ENCODE measurements around the gene DHRS9. TPM values are rescaled to one million over a fixed set of nuclear protein-coding genes. Genes with fewer than 3 reads are reported as not detected.

Gene DHRS9
- total and polyA plus RNA-seq, 2 donors (not counting 1 experiment from before 2014, with no cell fraction given): 0.25 to 0.94 TPM

DNA sequence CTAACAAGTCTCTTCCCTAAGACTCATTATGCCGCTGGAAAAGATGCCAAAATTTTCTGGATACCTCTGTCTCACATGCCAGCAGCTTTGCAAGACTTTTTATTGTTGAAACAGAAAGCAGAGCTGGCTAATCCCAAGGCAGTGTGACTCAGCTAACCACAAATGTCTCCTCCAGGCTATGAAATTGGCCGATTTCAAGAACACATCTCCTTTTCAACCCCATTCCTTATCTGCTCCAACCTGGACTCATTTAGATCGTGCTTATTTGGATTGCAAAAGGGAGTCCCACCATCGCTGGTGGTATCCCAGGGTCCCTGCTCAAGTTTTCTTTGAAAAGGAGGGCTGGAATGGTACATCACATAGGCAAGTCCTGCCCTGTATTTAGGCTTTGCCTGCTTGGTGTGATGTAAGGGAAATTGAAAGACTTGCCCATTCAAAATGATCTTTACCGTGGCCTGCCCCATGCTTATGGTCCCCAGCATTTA is 26.3 kb downstream of the DHRS9 start:
- H3K4me3 Mint-ChIP-seq: no peak overlapping the region
- H3K36me3 ChIP-seq (replicated peaks in 1 of 2; ENCODE audit: control extremely low read depth in 1 of 2, control insufficient read depth in 1 of 2, extremely low read depth in 1 of 2, insufficient read depth in 2 of 2, low read length in 1 of 2): no peaks in the 10 kb centered on the region
- H3K27ac ChIP-seq (ENCODE audit: low read length in 2 of 2): no peak overlapping the region
- no peak overlapping the region for H3K4me3 ChIP-seq (ENCODE audit: control extremely low read depth in 1 of 5, extremely low read depth in 1 of 5, insufficient read depth in 1 of 5, low read depth in 2 of 5, low read length in 4 of 5)
- H3K4me1 Mint-ChIP-seq: peaks cover 28% of the 10 kb centered on the region
- H3K9me3 ChIP-seq (ENCODE audit: control extremely low read depth in 1 of 3, control insufficient read depth in 2 of 3, insufficient read depth in 1 of 3, low read length in 2 of 3): peaks cover 0 to 9% (median 8%) of the 10 kb centered on the region in 3 donors
- intact Hi-C loops (cut with micrococcal nuclease): no loop called here
- TF ChIP-seq, protein P1, sequence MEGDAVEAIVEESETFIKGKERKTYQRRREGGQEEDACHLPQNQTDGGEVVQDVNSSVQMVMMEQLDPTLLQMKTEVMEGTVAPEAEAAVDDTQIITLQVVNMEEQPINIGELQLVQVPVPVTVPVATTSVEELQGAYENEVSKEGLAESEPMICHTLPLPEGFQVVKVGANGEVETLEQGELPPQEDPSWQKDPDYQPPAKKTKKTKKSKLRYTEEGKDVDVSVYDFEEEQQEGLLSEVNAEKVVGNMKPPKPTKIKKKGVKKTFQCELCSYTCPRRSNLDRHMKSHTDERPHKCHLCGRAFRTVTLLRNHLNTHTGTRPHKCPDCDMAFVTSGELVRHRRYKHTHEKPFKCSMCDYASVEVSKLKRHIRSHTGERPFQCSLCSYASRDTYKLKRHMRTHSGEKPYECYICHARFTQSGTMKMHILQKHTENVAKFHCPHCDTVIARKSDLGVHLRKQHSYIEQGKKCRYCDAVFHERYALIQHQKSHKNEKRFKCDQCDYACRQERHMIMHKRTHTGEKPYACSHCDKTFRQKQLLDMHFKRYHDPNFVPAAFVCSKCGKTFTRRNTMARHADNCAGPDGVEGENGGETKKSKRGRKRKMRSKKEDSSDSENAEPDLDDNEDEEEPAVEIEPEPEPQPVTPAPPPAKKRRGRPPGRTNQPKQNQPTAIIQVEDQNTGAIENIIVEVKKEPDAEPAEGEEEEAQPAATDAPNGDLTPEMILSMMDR (IDR thresholded peaks at IDR 0.05): no peak
- TF ChIP-seq EZH2 (IDR thresholded peaks at IDR 0.05; ENCODE audit: borderline replicate concordance, insufficient read depth, low read depth, low read length, poor library complexity, severe bottlenecking): no peak
- H3K27me3 ChIP-seq (replicated peaks in 1 of 4; ENCODE audit: control extremely low read depth in 1 of 4, control insufficient read depth in 3 of 4, insufficient read depth in 4 of 4, low read length in 3 of 4): no peaks in the 10 kb centered on the region
- WGBS (ENCODE audit: insufficient coverage): 14% methylated on average over 1 of the region's 5 CpGs
- no peaks in the 10 kb centered on the region for H3K27me3 Mint-ChIP-seq
- POLR2A ChIA-PET: no interaction called here
- CTCF ChIA-PET: interaction anchor here (0.6 to 8.1 kb wide), 2 partner anchors 14 to 386 kb away, joined by 4 to 38 read pairs; no protein-coding TSS in a partner anchor
- H3K9me3 Mint-ChIP-seq (ENCODE audit: insufficient read depth): peaks cover 9% of the 10 kb centered on the region
- no peak overlapping the region for H2AFZ ChIP-seq (ENCODE audit: insufficient read depth, low read depth, low read length, poor library complexity, severe bottlenecking)
- ATAC-seq (ENCODE audit: low read depth) (no peak), DNase-seq (no peak)
- peaks cover 18 to 19% of the 10 kb centered on the region in 2 donors for H3K4me1 ChIP-seq (ENCODE audit: control insufficient read depth in 2 of 2, insufficient read depth in 2 of 2, low read length in 2 of 2)
- no peak overlapping the region for H3K9ac ChIP-seq (ENCODE audit: low read length)
- no peaks in the 10 kb centered on the region for H3K79me2 ChIP-seq (ENCODE audit: control insufficient read depth, insufficient read depth, low read length)
- peak overlapping the region; percentile 8 for H3K4me2 ChIP-seq (replicated peaks; ENCODE audit: low read depth, low read length, poor library complexity, severe bottlenecking)
- no peak overlapping the region for H3K27ac Mint-ChIP-seq
- H4K20me1 ChIP-seq (ENCODE audit: control insufficient read depth, insufficient read depth, low read length, poor library complexity, severe bottlenecking): no peaks in the 10 kb centered on the region

- peaks cover 34 to 47% of the 10 kb centered on the region in 2 donors for H3K4me1 ChIP-seq (ENCODE audit: control insufficient read depth in 2 of 2, insufficient read depth in 2 of 2, low read length in 2 of 2)
- no peak overlapping the region for H3K4me3 Mint-ChIP-seq
Measured at GRCh38 chr2:169104848-169105247, 35.5 kb downstream of the DHRS9 start.

More at GRCh38 chr2:169104848-169105247, 35.5 kb downstream of the DHRS9 start:
- no peak for TF ChIP-seq EZH2 (IDR thresholded peaks at IDR 0.05; ENCODE audit: borderline replicate concordance, insufficient read depth, low read depth, low read length, poor library complexity, severe bottlenecking)
- TF ChIP-seq, protein P1 (IDR thresholded peaks at IDR 0.05): no peak
- no peak overlapping the region for H3K4me2 ChIP-seq (replicated peaks; ENCODE audit: low read depth, low read length, poor library complexity, severe bottlenecking)
- H3K27me3 ChIP-seq (replicated peaks in 1 of 4; ENCODE audit: control extremely low read depth in 1 of 4, control insufficient read depth in 3 of 4, insufficient read depth in 4 of 4, low read length in 3 of 4): peaks cover 0 to 5% (median 0%) of the 10 kb centered on the region in 4 experiments
- no peaks in the 10 kb centered on the region for H3K9me3 Mint-ChIP-seq (ENCODE audit: insufficient read depth)
- H3K27ac ChIP-seq (ENCODE audit: low read length in 2 of 2): no peak overlapping the region
- no peak overlapping the region for H2AFZ ChIP-seq (ENCODE audit: insufficient read depth, low read depth, low read length, poor library complexity, severe bottlenecking)
- WGBS (ENCODE audit: insufficient coverage): no CpG with 5 or more reads among the region's 1 CpG
- H3K27ac Mint-ChIP-seq: no peak overlapping the region
- intact Hi-C loops (cut with micrococcal nuclease): no loop called here
- H3K27me3 Mint-ChIP-seq: no peaks in the 10 kb centered on the region
- H3K9me3 ChIP-seq (ENCODE audit: control extremely low read depth in 1 of 3, control insufficient read depth in 2 of 3, insufficient read depth in 1 of 3, low read length in 2 of 3): peaks cover 0 to 2% (median under 1%) of the 10 kb centered on the region in 3 donors
- H3K9ac ChIP-seq (ENCODE audit: low read length): no peak overlapping the region
- CTCF ChIA-PET: no interaction called here
- ATAC-seq (ENCODE audit: low read depth) (no peak), DNase-seq (no peak)
- no peaks in the 10 kb centered on the region for H3K79me2 ChIP-seq (ENCODE audit: control insufficient read depth, insufficient read depth, low read length)
- H3K36me3 ChIP-seq (replicated peaks in 1 of 2; ENCODE audit: control extremely low read depth in 1 of 2, control insufficient read depth in 1 of 2, extremely low read depth in 1 of 2, insufficient read depth in 2 of 2, low read length in 1 of 2): no peaks in the 10 kb centered on the region
- H3K4me3 ChIP-seq (ENCODE audit: control extremely low read depth in 1 of 5, extremely low read depth in 1 of 5, insufficient read depth in 1 of 5, low read depth in 2 of 5, low read length in 4 of 5): no peak overlapping the region
- H4K20me1 ChIP-seq (ENCODE audit: control insufficient read depth, insufficient read depth, low read length, poor library complexity, severe bottlenecking): no peaks in the 10 kb centered on the region
- POLR2A ChIA-PET: no interaction called here
- H3K4me1 Mint-ChIP-seq: peaks cover 54% of the 10 kb centered on the region

Measured in B cell (primary cell).